CD4-positive, alpha-beta T cell (primary cell): ENCODE results near the gene NKX6-1. TPM values are rescaled to one million over a fixed set of nuclear protein-coding genes. Genes with fewer than 3 reads are reported as not detected.

Source experiments
- ATAC-seq: fragments of 200-7000 bp; cut with Tn5 transposase; one replicate; pipeline ENCODE4 v1.10.0; 2022; ENCODE audit warnings: mild to moderate bottlenecking; ENCODE audit not compliant: poor library complexity
- CTCF ChIA-PET: fragments of 350-600 bp; sonication (Branson Sonifier 250); formaldehyde crosslinking; loops from one replicate; lab custom pipeline; 2021; ENCODE audit warnings: antibody characterized with exemption, inconsistent platforms; lab: Charles Lee
- POLR2A ChIA-PET: fragments of 350-600 bp; sonication (Branson Sonifier 250); formaldehyde crosslinking; loops from one replicate; lab custom pipeline; 2021; ENCODE audit warnings: antibody characterized with exemption, inconsistent platforms; lab: Charles Lee
- DNase-seq, 14 experiments: peaks; one replicate each; pipeline ENCODE4 v3.0.0-alpha.2; 2013 to 2020; ENCODE audit warnings: mixed read lengths in 2 of 14
- H3K27ac ChIP-seq, 2 donors: one replicate each; pipeline versions ENCODE4 v1.5.1 to v1.7.0; 2013; ENCODE audit warnings: low read length in 2 of 2, low read depth in 1 of 2, mild to moderate bottlenecking in 1 of 2
- H3K27me3 ChIP-seq, 2 experiments: 1 replicate in 1 of 2; 2 replicates in 1 of 2; pipeline versions ENCODE4 v1.6.1 to v1.7.0; 2013; ENCODE audit warnings: low read length in 2 of 2, control low read depth in 1 of 2, mild to moderate bottlenecking in 1 of 2, moderate library complexity in 1 of 2; ENCODE audit not compliant: insufficient read depth in 2 of 2, control insufficient read depth in 1 of 2
- H3K36me3 ChIP-seq: one replicate; pipeline ENCODE4 v1.6.1; 2013; ENCODE audit warnings: low read length, control low read depth; ENCODE audit not compliant: insufficient read depth
- H3K4me1 ChIP-seq: one replicate; pipeline ENCODE4 v1.6.1; 2013; ENCODE audit warnings: low read length, control low read depth; ENCODE audit not compliant: insufficient read depth
- H3K4me3 ChIP-seq: one replicate; pipeline ENCODE4 v1.5.1; 2013; ENCODE audit warnings: mild to moderate bottlenecking, low read length, moderate library complexity
- H3K9me3 ChIP-seq, 2 experiments: 1 replicate in 1 of 2; 2 replicates in 1 of 2; pipeline versions ENCODE4 v1.6.1 to v1.7.0; 2013; ENCODE audit warnings: low read length in 2 of 2, mild to moderate bottlenecking in 2 of 2, control low read depth in 1 of 2, moderate library complexity in 1 of 2; ENCODE audit not compliant: control insufficient read depth in 1 of 2, insufficient read depth in 1 of 2
- H3K27ac Mint-ChIP-seq: one replicate; pipeline ENCODE4 v1.8.0; 2020; ENCODE audit warnings: mixed read lengths
- H3K27me3 Mint-ChIP-seq: one replicate; pipeline ENCODE4 v1.8.0; 2021; ENCODE audit warnings: mixed read lengths
- H3K36me3 Mint-ChIP-seq: one replicate; pipeline ENCODE4 v1.8.0; 2021; ENCODE audit warnings: low read depth, mixed read lengths
- H3K4me1 Mint-ChIP-seq: one replicate; pipeline ENCODE4 v1.8.0; 2021; ENCODE audit warnings: low read depth, mixed read lengths
- H3K4me3 Mint-ChIP-seq: one replicate; pipeline ENCODE4 v1.8.0; 2020; ENCODE audit warnings: mild to moderate bottlenecking, mixed read lengths
- H3K9me3 Mint-ChIP-seq: one replicate; pipeline ENCODE4 v1.8.0; 2020; ENCODE audit warnings: mixed read lengths
- intact Hi-C, 2 experiments: fragments of 100-400 bp; cut with DNase I in 1 of 2; cut with micrococcal nuclease in 1 of 2; formaldehyde crosslinking; loops; one replicate each; pipeline versions ENCODE4 v1.15.1 to v1.9.0; 2023 to 2025; cut with DNase I, micrococcal nuclease
- total RNA-seq, 174 experiments: library from RNA in 2 of 174; stranded (reverse) in 2 of 174; gene quantifications; one replicate each; pipeline ENCODE4 v1.2.3 and lab custom pipeline; 2021 to 2026
- TF ChIP-seq, protein P1 (sequence below): fragments of 200-600 bp; IDR thresholded peaks from one replicate; pipeline ENCODE4 v1.8.0; 2022; ENCODE audit warnings: antibody characterized with exemption, mild to moderate bottlenecking

The NKX6-1 gene
- total RNA-seq, 2 experiments from 2014 or later, result not detected

DNA sequence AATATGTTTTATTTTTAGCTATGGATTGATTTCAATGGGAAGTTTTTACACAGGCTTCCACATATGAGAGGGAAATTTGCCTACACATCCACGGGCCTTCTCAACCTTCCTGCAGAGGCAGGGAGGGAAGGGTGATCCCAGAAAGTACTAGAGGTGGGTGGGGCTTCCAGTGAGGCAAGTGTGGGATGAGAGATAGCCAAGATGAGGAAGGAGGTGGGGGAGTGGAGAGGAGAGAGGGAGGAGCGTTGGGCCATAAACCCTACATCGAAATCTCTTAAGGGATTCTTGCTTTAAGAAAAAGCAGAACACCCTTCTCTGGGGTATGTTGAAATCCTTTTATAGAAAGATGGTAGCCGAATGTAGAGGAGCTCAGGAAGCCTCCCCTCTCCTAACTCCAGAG lies 19.0 kb downstream of the NKX6-1 start:
- POLR2A ChIA-PET, result no interaction called here
- Histone ChIP-seq H3K36me3 (no peaks in the 10 kb centered on the region), H3K27ac (no peak overlapping the region), H3K4me3 (no peak overlapping the region), H3K27me3 (peaks cover 57 to 64% of the 10 kb centered on the region in 2 experiments), H3K4me1 (peaks cover 18% of the 10 kb centered on the region), H3K9me3 (peaks cover 0 to 36% of the 10 kb centered on the region in 2 experiments)
- intact Hi-C loops, result no loop called here
- DNase-seq, result no peak
- Mint-ChIP-seq H3K9me3 (no peaks in the 10 kb centered on the region), H3K27me3 (peaks cover 88% of the 10 kb centered on the region), H3K27ac (no peak overlapping the region), H3K36me3 (no peaks in the 10 kb centered on the region), H3K4me1 (peaks cover 25% of the 10 kb centered on the region), H3K4me3 (no peak overlapping the region)
- CTCF ChIA-PET, result no interaction called here
- TF ChIP-seq, protein P1, sequence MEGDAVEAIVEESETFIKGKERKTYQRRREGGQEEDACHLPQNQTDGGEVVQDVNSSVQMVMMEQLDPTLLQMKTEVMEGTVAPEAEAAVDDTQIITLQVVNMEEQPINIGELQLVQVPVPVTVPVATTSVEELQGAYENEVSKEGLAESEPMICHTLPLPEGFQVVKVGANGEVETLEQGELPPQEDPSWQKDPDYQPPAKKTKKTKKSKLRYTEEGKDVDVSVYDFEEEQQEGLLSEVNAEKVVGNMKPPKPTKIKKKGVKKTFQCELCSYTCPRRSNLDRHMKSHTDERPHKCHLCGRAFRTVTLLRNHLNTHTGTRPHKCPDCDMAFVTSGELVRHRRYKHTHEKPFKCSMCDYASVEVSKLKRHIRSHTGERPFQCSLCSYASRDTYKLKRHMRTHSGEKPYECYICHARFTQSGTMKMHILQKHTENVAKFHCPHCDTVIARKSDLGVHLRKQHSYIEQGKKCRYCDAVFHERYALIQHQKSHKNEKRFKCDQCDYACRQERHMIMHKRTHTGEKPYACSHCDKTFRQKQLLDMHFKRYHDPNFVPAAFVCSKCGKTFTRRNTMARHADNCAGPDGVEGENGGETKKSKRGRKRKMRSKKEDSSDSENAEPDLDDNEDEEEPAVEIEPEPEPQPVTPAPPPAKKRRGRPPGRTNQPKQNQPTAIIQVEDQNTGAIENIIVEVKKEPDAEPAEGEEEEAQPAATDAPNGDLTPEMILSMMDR, result no peak
- ATAC-seq, result no peak

DNA sequence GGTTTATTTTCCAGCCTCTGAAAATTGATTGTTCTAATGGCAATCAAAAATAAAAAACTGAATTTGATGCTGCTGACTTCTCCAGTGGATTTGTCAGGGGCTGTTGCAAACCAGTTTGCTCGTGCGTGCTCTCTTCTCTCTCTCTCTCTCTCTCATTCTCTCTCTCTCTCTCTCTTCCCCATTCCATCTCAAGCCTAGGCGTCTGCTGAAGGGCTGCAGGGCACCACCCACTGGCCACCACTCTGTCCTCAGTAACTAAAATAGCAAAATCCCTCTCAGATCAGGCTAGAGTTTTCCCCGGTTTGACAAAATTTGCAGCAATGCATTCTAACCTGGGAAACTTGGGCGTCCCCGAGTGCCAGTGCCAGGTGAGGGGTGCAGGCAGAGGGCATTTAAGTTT lies 19.4 kb downstream of the NKX6-1 start:
- DNase-seq, result no peak
- H3K4me3 ChIP-seq, result no peak overlapping the region
- intact Hi-C loops, result no loop called here
- peaks cover 89% of the 10 kb centered on the region for H3K27me3 Mint-ChIP-seq
- ChIA-PET POLR2A (no interaction called here), CTCF (no interaction called here)
- H3K9me3 ChIP-seq, result peaks cover 0 to 36% of the 10 kb centered on the region in 2 experiments
- H3K4me1 ChIP-seq, result peaks cover 18% of the 10 kb centered on the region
- no peaks in the 10 kb centered on the region for H3K36me3 ChIP-seq
- H3K27ac Mint-ChIP-seq, result no peak overlapping the region
- H3K9me3 Mint-ChIP-seq, result no peaks in the 10 kb centered on the region
- TF ChIP-seq, protein P1, result no peak
- peaks cover 25% of the 10 kb centered on the region for H3K4me1 Mint-ChIP-seq
- no peak for ATAC-seq
- peaks cover 53 to 60% of the 10 kb centered on the region in 2 experiments for H3K27me3 ChIP-seq
- H3K27ac ChIP-seq, result no peak overlapping the region
- H3K36me3 Mint-ChIP-seq, result no peaks in the 10 kb centered on the region
- no peak overlapping the region for H3K4me3 Mint-ChIP-seq

DNA sequence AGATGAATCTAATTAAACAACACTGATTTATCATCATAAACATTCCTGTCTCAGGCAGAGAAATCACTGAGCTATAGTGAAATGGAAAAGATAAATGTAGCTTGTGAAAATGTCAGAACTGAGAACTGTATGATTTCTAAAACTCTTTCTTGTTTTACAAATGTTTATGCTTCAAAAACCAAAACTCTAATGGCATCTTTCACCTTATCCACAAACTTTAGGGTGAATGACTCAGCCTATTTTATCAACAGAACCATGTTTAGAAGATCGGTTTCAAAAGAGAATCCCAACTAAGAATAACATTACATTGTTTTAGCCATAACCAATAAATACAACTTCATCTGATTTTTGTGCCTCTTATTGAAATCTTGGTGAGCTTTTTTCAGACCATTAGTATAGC lies 21.4 kb downstream of the NKX6-1 start:
- TF ChIP-seq, protein P1, result no peak
- H3K27ac Mint-ChIP-seq, result no peak overlapping the region
- H3K9me3 ChIP-seq, result peaks cover 0 to 23% of the 10 kb centered on the region in 2 experiments
- no peaks in the 10 kb centered on the region for H3K36me3 ChIP-seq
- intact Hi-C loops, result no loop called here
- H3K9me3 Mint-ChIP-seq, result no peaks in the 10 kb centered on the region
- ChIA-PET CTCF (no interaction called here), POLR2A (no interaction called here)
- ATAC-seq (no peak), DNase-seq (no peak)
- H3K4me3 Mint-ChIP-seq, result no peak overlapping the region
- H3K4me1 ChIP-seq, result peaks cover 9% of the 10 kb centered on the region
- no peak overlapping the region for H3K27ac ChIP-seq
- H3K36me3 Mint-ChIP-seq, result no peaks in the 10 kb centered on the region
- no peak overlapping the region for H3K4me3 ChIP-seq
- peaks cover 33 to 41% of the 10 kb centered on the region in 2 experiments for H3K27me3 ChIP-seq
- H3K4me1 Mint-ChIP-seq, result peaks cover 16% of the 10 kb centered on the region
- H3K27me3 Mint-ChIP-seq, result peaks cover 93% of the 10 kb centered on the region
